Epithelial cell of esophagus (primary cell): ENCODE measurements around the gene SEC24D.
"Not testable (repeated sequence)": the region's sequence is repeated elsewhere in the genome, so short reads cannot be mapped to it uniquely, and the experiment has no call there.

Source experiments
- DNase-seq: peaks from one replicate; pipeline ENCODE4 v3.0.0; 2010; ENCODE audit warnings: low read depth
- H3K4me3 ChIP-seq: 2 replicates; pipeline ENCODE4 v1.5.1; 2011; ENCODE audit warnings: mild to moderate bottlenecking, low read length, control low read depth
- CTCF ChIP-seq: IDR thresholded peaks from 2 replicates; pipeline ENCODE4 v1.5.1; 2011; ENCODE audit warnings: low read depth, mild to moderate bottlenecking, low read length, control low read depth, inconsistent platforms; ENCODE audit not compliant: insufficient read depth; ENCODE audit errors: missing control alignments

Gene SEC24D

DNA sequence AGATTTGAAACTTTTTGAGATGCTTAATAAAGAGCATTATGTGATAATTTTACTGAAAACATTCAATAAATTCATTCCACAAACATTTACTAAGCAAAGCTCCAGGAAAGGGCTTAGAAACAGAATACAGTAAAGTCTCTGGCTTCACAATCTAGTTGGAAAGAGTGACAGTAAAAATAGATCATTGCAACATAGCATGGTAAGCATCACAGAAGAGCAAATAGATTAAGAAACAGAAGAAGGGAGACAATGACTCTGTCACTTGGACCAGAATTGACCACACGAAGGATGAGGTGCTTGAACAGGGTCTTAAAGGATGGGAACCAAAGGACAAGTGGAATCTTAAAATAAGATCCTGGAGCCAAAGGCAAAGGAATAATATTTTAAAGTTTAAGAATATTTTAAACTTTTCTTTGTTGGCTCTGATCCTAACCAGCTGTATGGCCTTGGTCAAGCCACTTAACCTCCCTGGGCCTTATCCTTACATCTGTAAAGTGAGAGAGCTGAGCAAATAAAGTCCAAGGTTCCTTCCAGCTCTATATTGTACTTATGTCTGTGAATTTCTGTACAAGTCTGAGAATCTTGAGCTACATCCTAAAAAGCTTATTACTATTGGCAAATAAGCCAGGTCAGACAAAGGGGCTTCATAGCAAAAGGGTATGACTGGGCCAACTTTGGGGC is 33.9 kb downstream of the SEC24D start:
- no peak for DNase-seq
- no peak overlapping the region for H3K4me3 ChIP-seq
- TF ChIP-seq CTCF = no peak

DNA sequence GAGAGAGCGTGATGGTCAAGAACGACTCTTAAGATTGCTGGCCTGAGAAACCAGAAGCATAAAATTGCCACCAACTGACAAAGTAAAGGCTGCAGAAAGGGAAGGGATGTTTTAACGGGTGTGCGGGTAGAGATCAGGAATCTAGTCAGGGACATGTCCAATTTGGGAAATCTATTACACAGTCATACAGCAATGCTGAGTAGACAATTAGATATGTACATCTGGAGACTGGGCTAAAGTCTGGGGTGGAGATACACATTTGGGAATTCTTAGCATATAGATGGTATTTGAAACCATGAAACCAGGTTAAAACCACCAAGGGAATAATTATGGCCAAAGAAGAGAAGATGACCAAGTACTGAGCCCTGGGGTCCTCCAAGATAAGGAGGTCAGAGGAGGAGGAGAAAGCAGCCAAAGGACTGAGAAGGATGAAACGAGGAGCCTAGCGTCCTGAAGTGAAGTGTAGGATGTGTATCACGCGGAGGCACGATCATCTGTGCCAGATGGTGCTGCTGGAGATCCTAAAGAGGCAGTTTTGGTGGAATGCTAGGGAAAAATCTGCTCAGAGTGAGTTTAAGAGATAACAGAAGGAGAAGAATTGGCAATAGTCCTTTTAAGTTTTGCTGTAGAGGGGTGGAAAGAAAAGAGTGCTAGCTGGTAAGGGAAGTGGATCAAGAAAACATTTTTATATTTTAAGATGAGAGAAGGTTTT is 36.5 kb downstream of the SEC24D start:
- no peak overlapping the region for H3K4me3 ChIP-seq
- no peak for DNase-seq
- TF ChIP-seq CTCF = no peak

GRCh38 chr4:118798658-118799057 is 37.3 kb downstream of the SEC24D start:
- H3K4me3 ChIP-seq = no peak overlapping the region
- DNase-seq = no peak

DNA sequence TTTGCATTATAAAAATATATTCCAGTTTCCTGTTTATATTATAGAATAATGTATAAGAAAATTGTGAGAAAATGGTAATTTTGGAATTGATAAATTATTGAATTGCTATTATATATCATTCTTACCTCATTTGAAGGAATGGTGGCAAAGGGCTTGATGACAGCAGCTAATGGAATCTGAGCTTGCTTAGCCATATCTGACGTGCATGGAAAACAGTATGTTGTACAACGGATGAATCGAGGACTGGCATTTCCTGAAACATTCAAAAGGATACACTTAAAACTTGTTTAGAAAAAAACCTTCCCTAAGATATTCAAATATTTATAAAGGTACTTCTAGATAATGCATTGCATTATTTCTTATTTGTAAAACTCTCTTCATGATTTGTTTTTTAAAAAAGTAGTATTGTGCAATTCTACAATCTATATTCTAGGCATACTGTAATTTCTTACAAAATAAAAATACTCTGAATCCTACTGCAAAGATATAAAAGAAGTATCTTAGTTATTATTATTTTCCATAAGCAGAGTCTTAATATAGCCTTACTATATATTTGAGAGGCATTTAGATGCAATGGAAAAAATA is 38.3 kb downstream of the SEC24D start:
- DNase-seq = no peak
- TF ChIP-seq CTCF = no peak

More at GRCh38 chr4:118798658-118799057, 37.3 kb downstream of the SEC24D start:
- no peak for TF ChIP-seq CTCF

GRCh38 chr4:118791690-118792446 is 44.1 kb downstream of the SEC24D start:
- not testable (repeated sequence) for DNase-seq, H3K4me3 ChIP-seq

More for the DNA sequence above, 38.3 kb downstream of the SEC24D start:
- H3K4me3 ChIP-seq = no peak overlapping the region

- DNase-seq = no peak
- TF ChIP-seq CTCF = no peak
- no peak overlapping the region for H3K4me3 ChIP-seq
Observed at GRCh38 chr4:118790544-118790943, 45.4 kb downstream of the SEC24D start.

DNA sequence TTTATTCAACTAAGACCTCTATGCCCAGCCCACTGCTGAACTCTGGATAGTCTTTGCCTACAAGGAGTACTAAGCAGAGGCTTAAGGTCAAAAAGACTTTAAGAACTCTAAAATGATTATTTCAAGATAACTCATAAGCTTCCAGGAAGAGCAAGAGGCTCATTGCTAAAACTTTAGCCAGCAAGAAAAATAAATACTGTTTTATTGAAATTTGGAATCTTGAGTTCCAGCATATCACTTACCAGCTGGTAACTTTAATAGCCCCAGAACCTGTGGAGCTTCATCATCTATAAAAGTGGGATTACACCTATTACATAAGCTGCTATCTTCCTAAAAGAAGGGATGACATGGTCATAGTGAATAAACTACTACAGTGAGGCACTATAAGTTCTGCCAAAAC is 47.0 kb downstream of the SEC24D start:
- DNase-seq = no peak
- H3K4me3 ChIP-seq = no peak overlapping the region
- TF ChIP-seq CTCF = no peak
